GM12873 (cell line): ENCODE measurements around the gene RNF182.

Experiments used
- CTCF ChIP-seq: IDR thresholded peaks from 2 replicates; pipeline ENCODE4 v1.5.1; 2012; ENCODE audit warnings: low read depth, mild to moderate bottlenecking, moderate library complexity, low read length, control low read depth; ENCODE audit not compliant: insufficient read depth; ENCODE audit errors: missing control alignments

RNF182 gene

DNA sequence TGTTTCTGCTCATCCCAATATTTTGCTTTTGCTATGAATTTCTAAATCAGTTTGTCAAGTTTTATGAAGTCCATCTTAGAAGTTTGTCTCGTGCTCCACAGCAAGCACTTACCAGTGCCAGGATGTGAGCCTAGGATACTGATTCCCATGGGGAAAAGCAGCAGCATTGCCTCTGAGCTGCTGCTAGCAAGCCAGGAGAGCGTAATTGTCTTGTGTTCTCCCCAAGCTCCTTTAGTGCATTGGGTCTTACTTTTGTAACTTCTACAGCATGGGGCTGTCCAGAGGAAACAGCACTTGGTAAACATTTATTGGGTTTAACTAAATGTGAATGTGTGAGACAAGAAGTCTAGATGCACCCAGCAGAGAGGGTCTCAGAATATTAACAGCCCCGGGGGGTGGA, 76.1 kb downstream of the RNF182 start:
- no peak for TF ChIP-seq CTCF

DNA sequence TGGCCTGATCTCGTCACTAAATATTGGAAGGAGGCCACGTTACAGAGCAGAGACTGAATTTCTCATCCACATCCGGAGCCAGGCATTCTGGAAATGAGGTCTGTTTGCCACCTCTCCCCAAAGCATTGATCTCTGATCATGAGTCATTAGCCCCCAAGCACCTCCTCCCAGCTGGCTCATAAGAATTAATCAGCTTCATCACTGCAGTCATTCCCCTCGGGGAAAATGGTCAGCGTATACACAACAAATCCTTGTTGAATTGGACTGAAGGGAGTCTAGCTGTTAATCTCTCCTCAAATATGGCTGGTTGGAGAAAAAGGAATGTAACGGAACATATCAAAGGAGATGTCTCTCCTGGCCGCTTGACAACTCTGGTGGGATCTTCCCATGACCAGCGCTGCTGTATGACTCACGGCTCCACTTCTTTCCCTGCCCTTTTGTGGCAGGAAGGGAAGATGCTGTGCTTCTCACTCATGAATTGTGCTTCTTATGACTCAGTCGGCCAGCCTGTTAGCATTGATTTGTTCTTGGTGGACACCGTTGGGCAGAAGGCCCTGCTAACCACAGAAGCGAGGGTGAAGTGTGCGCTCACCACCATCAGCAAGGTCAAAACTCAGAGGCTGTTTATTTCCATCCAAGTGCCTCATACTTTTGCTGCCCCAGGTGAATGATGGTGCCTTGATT, 76.7 kb downstream of the RNF182 start:
- no peak for TF ChIP-seq CTCF

DNA sequence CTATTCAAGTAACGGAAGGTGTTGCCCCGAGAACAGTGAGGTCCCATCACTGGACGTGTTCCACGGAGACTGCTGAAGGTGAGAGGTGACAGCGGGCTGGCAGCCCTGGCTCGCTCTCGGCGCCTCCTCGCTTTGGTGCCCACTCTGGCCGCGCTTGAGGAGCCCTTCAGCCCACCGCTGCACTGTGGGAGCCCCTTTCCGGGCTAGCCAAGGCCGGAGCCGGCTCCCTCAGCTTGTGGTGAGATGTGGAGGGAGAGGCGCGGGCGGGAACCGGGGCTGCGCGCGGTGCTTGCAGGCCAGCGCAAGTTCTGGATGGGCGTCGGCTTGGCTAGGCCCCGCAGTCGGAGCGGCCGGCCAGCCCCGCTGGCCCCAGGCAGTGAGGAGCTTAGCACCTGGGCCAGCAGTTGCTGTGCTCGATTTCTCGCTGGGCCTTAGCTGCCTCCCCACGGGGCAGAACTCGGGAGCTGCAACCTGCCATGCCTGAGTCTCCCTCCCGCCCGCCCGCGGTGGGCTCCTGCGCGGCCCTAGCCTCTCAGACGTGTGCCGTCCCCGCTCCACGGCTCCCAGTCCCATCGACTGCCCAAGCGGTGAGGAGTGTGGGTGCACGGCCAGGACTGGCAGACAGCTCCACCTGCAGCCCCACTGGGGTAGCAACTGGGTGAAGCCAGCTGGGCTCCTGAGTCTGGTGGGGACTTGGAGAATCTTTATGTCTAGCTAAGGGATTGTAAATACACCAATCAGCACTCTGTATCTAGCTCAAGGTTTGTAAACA, 77.6 kb downstream of the RNF182 start:
- no peak for TF ChIP-seq CTCF

DNA sequence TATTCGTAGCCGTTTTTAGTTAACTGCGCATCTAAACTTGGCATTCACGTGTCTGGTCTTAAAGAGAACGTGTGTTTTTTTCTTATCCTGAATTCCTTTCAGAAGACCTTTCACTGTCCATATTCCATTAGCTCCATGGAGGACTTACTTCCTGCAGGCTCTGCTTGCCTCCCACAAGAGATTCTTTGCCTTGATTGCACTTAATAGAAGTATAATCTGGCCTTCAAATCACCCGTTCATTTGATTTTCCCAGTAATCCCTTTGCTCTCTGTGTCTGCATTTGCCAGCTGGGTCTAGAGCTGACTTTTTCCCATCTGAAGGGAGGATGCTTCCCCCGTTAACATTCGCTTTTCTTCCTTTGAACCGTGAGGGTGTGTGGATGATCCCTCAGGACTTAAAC, 79.5 kb downstream of the RNF182 start:
- no peak for TF ChIP-seq CTCF

- TF ChIP-seq CTCF = no peak
Observed at GRCh38 chr6:14008809-14009208, 84.1 kb downstream of the RNF182 start.

- TF ChIP-seq CTCF = no peak
Observed at GRCh38 chr6:14009431-14009830, 84.7 kb downstream of the RNF182 start.

GRCh38 chr6:14010275-14010674, 85.5 kb downstream of the RNF182 start:
- no peak for TF ChIP-seq CTCF
